Measurements from ENCODE around the gene SLC43A2. TPM values are rescaled to one million over a fixed set of nuclear protein-coding genes. Genes with fewer than 3 reads are reported as not detected.

Gene SLC43A2
- total RNA-seq, 1 donor from 2014 or later = 30.8 TPM

- no peak for DNase-seq (ENCODE audit: low spot score)
- intact Hi-C loops (cut with DNase I) = no loop called here
Measured at GRCh38 chr17:1559047-1560043, 69.3 kb downstream of the SLC43A2 start.

GRCh38 chr17:1558401-1558800 is 70.2 kb downstream of the SLC43A2 start:
- intact Hi-C loops (cut with DNase I) = no loop called here
- ATAC-seq (no peak), DNase-seq (ENCODE audit: low spot score) (no peak)

More at GRCh38 chr17:1559047-1560043, 69.3 kb downstream of the SLC43A2 start:
- no peak for ATAC-seq

- ATAC-seq = peak; percentile 2
Measured at GRCh38 chr17:1557355-1558095, 71.1 kb downstream of the SLC43A2 start.

GRCh38 chr17:1555651-1556471 is 72.8 kb downstream of the SLC43A2 start:
- intact Hi-C loops (cut with DNase I) = no loop called here
- no peak for DNase-seq (ENCODE audit: low spot score)
- peak; percentile 46 for ATAC-seq

More at GRCh38 chr17:1557355-1558095, 71.1 kb downstream of the SLC43A2 start:
- intact Hi-C loops (cut with DNase I) = no loop called here
- DNase-seq (ENCODE audit: low spot score) = no peak

GRCh38 chr17:1554751-1555540 is 73.7 kb downstream of the SLC43A2 start:
- no peak for ATAC-seq
- no peak for DNase-seq (ENCODE audit: low spot score)
- intact Hi-C loops (cut with DNase I) = no loop called here

- no peak for ATAC-seq
- intact Hi-C loops (cut with DNase I) = no loop called here
- DNase-seq (ENCODE audit: low spot score) = no peak
Measured at GRCh38 chr17:1553354-1554266, 75.0 kb downstream of the SLC43A2 start.

GRCh38 chr17:1552932-1553331 is 75.7 kb downstream of the SLC43A2 start:
- intact Hi-C loops (cut with DNase I) = no loop called here
- DNase-seq (ENCODE audit: low spot score) = no peak
- ATAC-seq = no peak

- no peak for DNase-seq (ENCODE audit: low spot score)
- ATAC-seq = no peak
- intact Hi-C loops (cut with DNase I) = no loop called here
Measured at GRCh38 chr17:1551741-1552140, 76.9 kb downstream of the SLC43A2 start.

- no peak for DNase-seq (ENCODE audit: low spot score)
- ATAC-seq = no peak
- intact Hi-C loops (cut with DNase I) = no loop called here
Measured at GRCh38 chr17:1548032-1548431, 80.6 kb downstream of the SLC43A2 start.

GRCh38 chr17:1546292-1546922 is 82.2 kb downstream of the SLC43A2 start:
- intact Hi-C loops (cut with DNase I) = no loop called here
- DNase-seq (ENCODE audit: low spot score) (no peak), ATAC-seq (no peak)

- ATAC-seq (no peak), DNase-seq (ENCODE audit: low spot score) (no peak)
- intact Hi-C loops (cut with DNase I) = no loop called here
Measured at GRCh38 chr17:1545618-1546017, 83.0 kb downstream of the SLC43A2 start.

- DNase-seq (ENCODE audit: low spot score) (no peak), ATAC-seq (no peak)
- intact Hi-C loops (cut with DNase I) = no loop called here
Measured at GRCh38 chr17:1542316-1542715, 86.3 kb downstream of the SLC43A2 start.

- ATAC-seq = no peak
- no peak for DNase-seq (ENCODE audit: low spot score)
- intact Hi-C loops (cut with DNase I) = no loop called here
Measured at GRCh38 chr17:1541367-1541904, 87.2 kb downstream of the SLC43A2 start.

GRCh38 chr17:1539811-1540210 is 88.8 kb downstream of the SLC43A2 start:
- ATAC-seq (no peak), DNase-seq (ENCODE audit: low spot score) (no peak)
- intact Hi-C loops (cut with DNase I) = no loop called here

GRCh38 chr17:1535737-1536136 is 92.9 kb downstream of the SLC43A2 start:
- ATAC-seq = no peak
- no peak for DNase-seq (ENCODE audit: low spot score)
- intact Hi-C loops (cut with DNase I) = no loop called here

GRCh38 chr17:1533661-1534325 is 94.8 kb downstream of the SLC43A2 start:
- intact Hi-C loops (cut with DNase I) = no loop called here

More at GRCh38 chr17:1533661-1534325, 94.8 kb downstream of the SLC43A2 start:
- no peak for DNase-seq (ENCODE audit: low spot score)
- no peak for ATAC-seq

Measured in sciatic nerve (tissue), 2 donors.